NCI-H748 (cell line): Measurements from ENCODE around the gene OR11L1.

Experiments used
- DNase-seq: peaks from one replicate; lab custom pipeline; 2025; ENCODE audit not compliant: unreplicated experiment; lab: John Stamatoyannopoulos, UW

The OR11L1 gene

DNA sequence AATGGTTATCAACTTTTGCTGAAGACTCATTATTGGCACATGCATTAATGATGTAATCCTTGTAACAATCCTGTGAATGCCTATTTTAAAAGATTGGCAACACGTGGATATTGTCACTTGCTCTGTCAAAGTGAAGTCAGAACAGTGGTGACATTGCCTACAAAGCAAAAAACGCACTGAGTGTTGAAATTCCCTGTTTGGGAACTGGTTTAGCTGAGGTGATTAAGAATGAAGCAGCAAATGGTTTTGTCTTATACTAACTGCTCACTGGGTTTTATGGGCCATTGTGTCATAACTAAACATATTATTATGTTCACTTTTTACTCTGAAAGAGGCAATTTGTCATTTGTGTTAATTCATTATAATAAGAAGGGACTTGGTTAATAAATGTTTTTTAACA is 29.1 kb downstream of the OR11L1 start:
- DNase-seq, result no peak

DNA sequence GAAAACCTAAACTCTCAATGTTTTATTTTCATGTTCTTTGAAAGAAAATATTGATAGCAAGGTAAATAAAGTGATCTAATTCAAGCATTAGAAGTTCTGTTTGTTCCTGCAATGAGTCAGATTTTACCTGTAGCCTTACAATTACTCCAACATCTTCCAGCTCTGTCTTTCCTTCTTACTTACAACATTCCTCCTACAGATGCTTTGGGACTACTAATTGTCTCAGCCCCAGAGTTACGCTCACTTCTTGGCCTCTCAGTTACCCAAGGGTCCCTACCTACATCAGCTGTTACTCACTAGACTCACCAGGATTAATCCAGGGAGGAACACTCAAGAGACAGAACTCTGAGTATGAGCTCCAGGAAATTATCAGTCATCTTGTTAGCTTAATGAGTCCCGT is 44.2 kb downstream of the OR11L1 start:
- no peak for DNase-seq
